Coronary artery (tissue), 2 donors: ENCODE measurements around the gene CCPG1.

ENCODE experiments used
- DNase-seq: peaks from one replicate; pipeline ENCODE4 v3.0.0-alpha.2; 2017; ENCODE audit warnings: low spot score
- H3K27ac ChIP-seq, 2 donors: fragments of 200-600 bp; sonication (generic); one replicate each; pipeline ENCODE4 v1.5.1; 2016 to 2019
- H3K4me3 ChIP-seq: fragments of 200-600 bp; sonication (generic); 2 replicates; pipeline ENCODE4 v1.5.1; 2016; ENCODE audit warnings: mild to moderate bottlenecking, moderate library complexity
- CTCF ChIP-seq: fragments of 200-600 bp; sonication (generic); IDR thresholded peaks from one replicate; pipeline ENCODE4 v1.5.1; 2019; ENCODE audit warnings: antibody characterized with exemption

The CCPG1 gene

DNA sequence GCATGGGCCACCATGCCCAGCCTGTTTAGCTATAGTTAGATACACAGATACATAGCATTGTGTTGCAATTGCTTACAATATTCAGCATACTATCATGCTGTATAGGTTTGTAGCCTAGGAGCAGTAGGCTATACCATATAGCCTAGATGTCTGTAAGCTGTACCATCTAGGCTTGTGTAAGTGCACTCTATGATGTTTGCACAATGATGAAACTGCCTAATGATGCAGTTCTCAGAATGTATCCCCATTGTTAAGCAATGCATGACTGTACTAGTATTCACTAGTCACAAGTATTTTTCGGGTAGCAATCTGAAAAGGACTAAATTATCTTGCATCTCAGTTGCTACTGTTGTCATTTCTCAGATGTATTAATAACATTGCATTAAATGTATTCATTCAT lies 73.2 kb downstream of the CCPG1 start:
- H3K4me3 ChIP-seq = no peak overlapping the region
- no peak for TF ChIP-seq CTCF

DNA sequence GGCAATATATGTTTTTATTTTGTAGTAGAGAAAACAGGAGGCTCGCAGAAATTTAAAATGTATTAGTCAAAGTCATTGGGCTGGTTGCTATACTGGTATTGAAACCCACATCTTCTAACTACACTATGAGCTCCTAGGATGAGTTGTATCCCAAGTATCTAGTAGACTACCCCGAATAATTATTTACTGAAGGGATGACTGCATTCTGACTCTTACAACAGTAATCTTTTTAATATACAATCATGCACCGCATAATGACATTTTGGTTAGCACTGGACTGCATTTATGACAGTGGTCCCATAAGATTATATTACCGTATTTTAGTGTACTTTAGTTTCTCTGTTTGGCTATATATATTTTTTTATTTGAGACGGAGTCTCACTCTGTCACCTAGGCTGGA lies 73.8 kb downstream of the CCPG1 start:
- no peak for TF ChIP-seq CTCF
- Histone ChIP-seq H3K4me3 (no peak overlapping the region), H3K27ac (no peak overlapping the region)
- no peak for DNase-seq

More for the DNA sequence above, 73.2 kb downstream of the CCPG1 start:
- no peak overlapping the region for H3K27ac ChIP-seq
- DNase-seq = no peak

- no peak for TF ChIP-seq CTCF
- Histone ChIP-seq H3K4me3 (no peak overlapping the region), H3K27ac (no peak overlapping the region)
- no peak for DNase-seq
Measured at GRCh38 chr15:55327387-55327786, 80.8 kb downstream of the CCPG1 start.

DNA sequence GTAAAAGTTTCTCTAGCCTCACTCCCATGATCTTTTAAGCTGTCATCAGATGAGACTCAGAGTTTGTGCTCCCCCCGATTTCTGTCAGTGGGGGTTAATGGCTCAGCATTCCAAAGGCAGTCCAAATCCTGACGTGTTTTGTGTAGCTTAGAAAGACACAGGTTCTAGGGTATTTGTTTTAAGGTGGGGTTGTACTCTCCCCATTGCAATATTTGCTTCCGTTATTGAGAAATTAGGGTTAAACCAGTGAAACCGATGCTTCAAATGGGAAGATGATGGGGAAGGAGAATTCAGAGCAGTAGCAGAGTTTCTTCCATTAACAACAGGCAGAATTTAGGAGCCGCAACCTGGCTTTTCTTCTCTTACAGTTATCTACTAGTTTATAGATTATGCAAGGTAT lies 85.7 kb downstream of the CCPG1 start:
- H3K27ac ChIP-seq = no peak overlapping the region
- DNase-seq = no peak
- no peak for TF ChIP-seq CTCF

DNA sequence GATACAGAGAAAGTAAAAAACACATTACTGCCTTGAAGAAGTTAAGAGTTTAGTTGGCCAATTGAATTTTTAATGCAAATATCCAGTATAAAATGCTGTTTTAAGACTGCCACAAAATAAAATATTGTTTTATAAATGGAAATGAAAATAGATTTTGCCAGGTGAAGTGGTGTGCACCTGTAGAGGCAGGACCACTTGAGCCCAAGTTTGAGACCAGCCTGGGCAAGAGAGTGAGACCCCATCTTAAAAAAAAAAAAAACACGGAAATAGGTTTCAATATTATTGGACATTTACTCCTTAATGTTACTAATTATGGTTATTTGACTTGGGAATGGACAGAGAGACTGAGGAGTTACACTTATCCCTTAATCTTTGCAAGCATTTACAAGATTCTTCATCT lies 87.2 kb downstream of the CCPG1 start:
- no peak for DNase-seq

More for the DNA sequence above, 85.7 kb downstream of the CCPG1 start:
- no peak overlapping the region for H3K4me3 ChIP-seq

GRCh38 chr15:55320238-55320550 lies 88.0 kb downstream of the CCPG1 start:
- no peak for TF ChIP-seq CTCF
- H3K27ac ChIP-seq = peak overlapping the region in 1 of 2 donors; percentile 22
- peak overlapping the region; percentile 77 for H3K4me3 ChIP-seq
- no peak for DNase-seq

More for the DNA sequence above, 87.2 kb downstream of the CCPG1 start:
- TF ChIP-seq CTCF = no peak
- Histone ChIP-seq H3K4me3 (no peak overlapping the region), H3K27ac (no peak overlapping the region)

- Histone ChIP-seq H3K4me3 (peak overlapping the region; percentile 77), H3K27ac (peak overlapping the region; percentile 85 to 89)
- no peak for DNase-seq
- TF ChIP-seq CTCF = no peak
Measured at GRCh38 chr15:55319537-55320237, 88.5 kb downstream of the CCPG1 start.
